Measurements from ENCODE around the gene MBD3L1.

- TF ChIP-seq CTCF (IDR thresholded peaks at IDR 0.05; ENCODE audit: low read depth, low read length) (no peak), EZH2phosphoT487 (IDR thresholded peaks at IDR 0.05; ENCODE audit: low read depth) (no peak)
Measured at GRCh38 chr19:8815780-8816179, 16.4 kb upstream of the MBD3L1 start.
